Measurements from ENCODE around the gene SCUBE3. TPM values are rescaled to one million over a fixed set of nuclear protein-coding genes. Genes with fewer than 3 reads are reported as not detected.

Gene SCUBE3
- total and polyA plus RNA-seq, 2 donors (not counting 1 experiment from before 2014, with no cell fraction given), result not detected

- Histone ChIP-seq H2AFZ (ENCODE audit: insufficient read depth, low read depth, low read length, poor library complexity, severe bottlenecking) (no peak overlapping the region), H3K9me3 (ENCODE audit: control extremely low read depth in 1 of 3, control insufficient read depth in 2 of 3, insufficient read depth in 1 of 3, low read length in 2 of 3) (no peaks in the 10 kb centered on the region), H4K20me1 (ENCODE audit: control insufficient read depth, insufficient read depth, low read length, poor library complexity, severe bottlenecking) (no peaks in the 10 kb centered on the region), H3K27me3 (replicated peaks in 1 of 4; ENCODE audit: control extremely low read depth in 1 of 4, control insufficient read depth in 3 of 4, insufficient read depth in 4 of 4, low read length in 3 of 4) (no peaks in the 10 kb centered on the region), H3K4me3 (ENCODE audit: control extremely low read depth in 1 of 5, extremely low read depth in 1 of 5, insufficient read depth in 1 of 5, low read depth in 2 of 5, low read length in 4 of 5) (no peak overlapping the region), H3K4me1 (ENCODE audit: control insufficient read depth in 2 of 2, insufficient read depth in 2 of 2, low read length in 2 of 2) (no peaks in the 10 kb centered on the region), H3K27ac (ENCODE audit: low read length in 2 of 2) (no peak overlapping the region), H3K79me2 (ENCODE audit: control insufficient read depth, insufficient read depth, low read length) (peaks cover 8% of the 10 kb centered on the region), H3K9ac (ENCODE audit: low read length) (no peak overlapping the region), H3K36me3 (replicated peaks in 1 of 2; ENCODE audit: control extremely low read depth in 1 of 2, control insufficient read depth in 1 of 2, extremely low read depth in 1 of 2, insufficient read depth in 2 of 2, low read length in 1 of 2) (peaks cover 0 to 8% of the 10 kb centered on the region in 2 experiments), H3K4me2 (replicated peaks; ENCODE audit: low read depth, low read length, poor library complexity, severe bottlenecking) (no peak overlapping the region)
- H3K27ac Mint-ChIP-seq, result no peak overlapping the region
- H3K27me3 Mint-ChIP-seq, result no peaks in the 10 kb centered on the region
- CTCF ChIA-PET, result interaction anchor here (2.1 to 4.3 kb wide), 2 partner anchors 16 to 256 kb away, joined by 4 to 25 read pairs; no protein-coding TSS in a partner anchor
- DNase-seq (no peak), ATAC-seq (ENCODE audit: low read depth) (no peak)
- peaks cover under 1% of the 10 kb centered on the region for H3K4me1 Mint-ChIP-seq
- POLR2A ChIA-PET, result no interaction called here
- intact Hi-C loops (cut with micrococcal nuclease), result no loop called here
- no peak overlapping the region for H3K4me3 Mint-ChIP-seq
- H3K9me3 Mint-ChIP-seq (ENCODE audit: insufficient read depth), result no peaks in the 10 kb centered on the region
- WGBS (ENCODE audit: insufficient coverage), result 95% methylated on average over 13 of the region's 13 CpGs
- TF ChIP-seq EZH2 (IDR thresholded peaks at IDR 0.05; ENCODE audit: borderline replicate concordance, insufficient read depth, low read depth, low read length, poor library complexity, severe bottlenecking), result no peak
- TF ChIP-seq, protein P1, sequence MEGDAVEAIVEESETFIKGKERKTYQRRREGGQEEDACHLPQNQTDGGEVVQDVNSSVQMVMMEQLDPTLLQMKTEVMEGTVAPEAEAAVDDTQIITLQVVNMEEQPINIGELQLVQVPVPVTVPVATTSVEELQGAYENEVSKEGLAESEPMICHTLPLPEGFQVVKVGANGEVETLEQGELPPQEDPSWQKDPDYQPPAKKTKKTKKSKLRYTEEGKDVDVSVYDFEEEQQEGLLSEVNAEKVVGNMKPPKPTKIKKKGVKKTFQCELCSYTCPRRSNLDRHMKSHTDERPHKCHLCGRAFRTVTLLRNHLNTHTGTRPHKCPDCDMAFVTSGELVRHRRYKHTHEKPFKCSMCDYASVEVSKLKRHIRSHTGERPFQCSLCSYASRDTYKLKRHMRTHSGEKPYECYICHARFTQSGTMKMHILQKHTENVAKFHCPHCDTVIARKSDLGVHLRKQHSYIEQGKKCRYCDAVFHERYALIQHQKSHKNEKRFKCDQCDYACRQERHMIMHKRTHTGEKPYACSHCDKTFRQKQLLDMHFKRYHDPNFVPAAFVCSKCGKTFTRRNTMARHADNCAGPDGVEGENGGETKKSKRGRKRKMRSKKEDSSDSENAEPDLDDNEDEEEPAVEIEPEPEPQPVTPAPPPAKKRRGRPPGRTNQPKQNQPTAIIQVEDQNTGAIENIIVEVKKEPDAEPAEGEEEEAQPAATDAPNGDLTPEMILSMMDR (IDR thresholded peaks at IDR 0.05), result no peak
Observed at GRCh38 chr6:35242906-35243305, 29.1 kb downstream of the SCUBE3 start.

DNA sequence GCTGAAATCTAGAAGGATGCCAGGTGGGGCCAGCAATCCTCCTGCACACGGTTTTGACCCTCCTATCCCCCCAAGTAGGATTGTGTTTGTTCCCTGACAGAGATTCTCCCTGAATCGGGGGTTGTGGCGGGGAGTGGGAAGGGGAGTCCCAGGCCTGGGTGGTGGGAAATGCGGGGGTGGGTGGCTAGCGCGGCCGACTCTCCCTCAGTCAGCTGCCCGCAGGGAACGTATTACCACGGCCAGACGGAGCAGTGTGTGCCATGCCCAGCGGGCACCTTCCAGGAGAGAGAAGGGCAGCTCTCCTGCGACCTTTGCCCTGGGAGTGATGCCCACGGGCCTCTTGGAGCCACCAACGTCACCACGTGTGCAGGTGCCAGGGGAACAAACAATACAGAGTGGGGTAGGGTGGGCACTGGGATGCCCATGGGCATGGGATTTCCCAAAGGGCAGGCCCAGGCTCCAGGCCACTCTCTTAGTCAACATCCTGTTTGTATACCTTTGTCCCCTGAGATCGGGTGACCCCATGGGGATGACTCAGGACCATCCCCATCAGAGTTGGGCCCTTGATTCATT is 29.7 kb downstream of the SCUBE3 start:
- WGBS (ENCODE audit: insufficient coverage), result 92% methylated on average over 14 of the region's 17 CpGs
- CTCF ChIA-PET, result interaction anchor here (2.1 to 4.3 kb wide), 2 partner anchors 15 to 257 kb away, joined by 4 to 25 read pairs; no protein-coding TSS in a partner anchor

More for the DNA sequence above, 29.7 kb downstream of the SCUBE3 start:
- no peak for TF ChIP-seq EZH2 (IDR thresholded peaks at IDR 0.05; ENCODE audit: borderline replicate concordance, insufficient read depth, low read depth, low read length, poor library complexity, severe bottlenecking)
- TF ChIP-seq, protein P1 (IDR thresholded peaks at IDR 0.05), result no peak
- Histone ChIP-seq H3K9me3 (ENCODE audit: control extremely low read depth in 1 of 3, control insufficient read depth in 2 of 3, insufficient read depth in 1 of 3, low read length in 2 of 3) (no peaks in the 10 kb centered on the region), H3K27ac (ENCODE audit: low read length in 2 of 2) (no peak overlapping the region), H3K4me3 (ENCODE audit: control extremely low read depth in 1 of 5, extremely low read depth in 1 of 5, insufficient read depth in 1 of 5, low read depth in 2 of 5, low read length in 4 of 5) (no peak overlapping the region), H2AFZ (ENCODE audit: insufficient read depth, low read depth, low read length, poor library complexity, severe bottlenecking) (no peak overlapping the region), H4K20me1 (ENCODE audit: control insufficient read depth, insufficient read depth, low read length, poor library complexity, severe bottlenecking) (no peaks in the 10 kb centered on the region), H3K36me3 (replicated peaks in 1 of 2; ENCODE audit: control extremely low read depth in 1 of 2, control insufficient read depth in 1 of 2, extremely low read depth in 1 of 2, insufficient read depth in 2 of 2, low read length in 1 of 2) (peaks cover 0 to 8% of the 10 kb centered on the region in 2 experiments), H3K4me1 (ENCODE audit: control insufficient read depth in 2 of 2, insufficient read depth in 2 of 2, low read length in 2 of 2) (no peaks in the 10 kb centered on the region), H3K9ac (ENCODE audit: low read length) (no peak overlapping the region), H3K27me3 (replicated peaks in 1 of 4; ENCODE audit: control extremely low read depth in 1 of 4, control insufficient read depth in 3 of 4, insufficient read depth in 4 of 4, low read length in 3 of 4) (no peaks in the 10 kb centered on the region), H3K79me2 (ENCODE audit: control insufficient read depth, insufficient read depth, low read length) (peaks cover 8% of the 10 kb centered on the region), H3K4me2 (replicated peaks; ENCODE audit: low read depth, low read length, poor library complexity, severe bottlenecking) (no peak overlapping the region)
- POLR2A ChIA-PET, result no interaction called here
- H3K27me3 Mint-ChIP-seq, result no peaks in the 10 kb centered on the region
- H3K27ac Mint-ChIP-seq, result no peak overlapping the region
- H3K4me1 Mint-ChIP-seq, result peaks cover 3% of the 10 kb centered on the region
- no peak for ATAC-seq (ENCODE audit: low read depth)
- no peak overlapping the region for H3K4me3 Mint-ChIP-seq
- no peak for DNase-seq
- H3K9me3 Mint-ChIP-seq (ENCODE audit: insufficient read depth), result no peaks in the 10 kb centered on the region
- intact Hi-C loops (cut with micrococcal nuclease), result no loop called here

All from B cell (primary cell).